ACHN (cell line): ENCODE measurements around the gene AVL9.
"Not testable (repeated sequence)": the region's sequence is repeated elsewhere in the genome, so short reads cannot be mapped to it uniquely, and the experiment has no call there.

ENCODE experiments used
- DNase-seq: peaks from one replicate; pipeline ENCODE4 v3.0.0-alpha.2; 2015
- in situ Hi-C: cut with HindIII; loops from 2 replicates; pipeline ENCODE4 v1.10.0; 2017; ENCODE audit warnings: low sequenced_read_pairs, low pct_ligation_motif_present, low pct_unique_long_range_greater_than_20kb

Gene AVL9

GRCh38 chr7:32490127-32490796 is 5.0 kb upstream of the AVL9 start, which contains the start of gene LSM5:
Gene LSM5, minus strand, starts transcription at chr7:32490380. Its CDS starts 15 bp downstream, at chr7:32490365.
- in situ Hi-C loops = no loop called here
- DNase-seq = peak; percentile 98

GRCh38 chr7:32494946-32495297 is 367 bp upstream of the AVL9 start:
- no peak for DNase-seq
- in situ Hi-C loops = no loop called here

GRCh38 chr7:32496052-32496813 is 944 bp downstream of the AVL9 start:
- no peak for DNase-seq
- in situ Hi-C loops = no loop called here

GRCh38 chr7:32499755-32500154 is 4.5 kb downstream of the AVL9 start:
- in situ Hi-C loops, DNase-seq: not testable (repeated sequence)

- in situ Hi-C loops, DNase-seq: not testable (repeated sequence)
These were observed 4.9 kb downstream of the AVL9 start for GRCh38 chr7:32500216-32500615.

GRCh38 chr7:32500922-32501341 is 5.6 kb downstream of the AVL9 start:
- in situ Hi-C loops = no loop called here
- DNase-seq = peak; percentile 31

- DNase-seq = peak; percentile 43
- in situ Hi-C loops = no loop called here
These were observed 6.2 kb downstream of the AVL9 start for GRCh38 chr7:32501522-32501921.

- in situ Hi-C loops = no loop called here
- DNase-seq = no peak
These were observed 7.4 kb downstream of the AVL9 start for GRCh38 chr7:32502728-32503127.

- in situ Hi-C loops = no loop called here
- DNase-seq = peak; percentile 98
These were observed 11.2 kb downstream of the AVL9 start for GRCh38 chr7:32506266-32507054.

- in situ Hi-C loops = no loop called here
These were observed 12.1 kb downstream of the AVL9 start for GRCh38 chr7:32507414-32507813.

GRCh38 chr7:32511791-32512190 is 16.5 kb downstream of the AVL9 start:
- in situ Hi-C loops = no loop called here

More at GRCh38 chr7:32507414-32507813, 12.1 kb downstream of the AVL9 start:
- no peak for DNase-seq

GRCh38 chr7:32513210-32513609 is 17.9 kb downstream of the AVL9 start:
- in situ Hi-C loops = no loop called here
- DNase-seq = no peak

More at GRCh38 chr7:32511791-32512190, 16.5 kb downstream of the AVL9 start:
- DNase-seq = no peak

- no peak for DNase-seq
- in situ Hi-C loops = no loop called here
These were observed 20.7 kb downstream of the AVL9 start for GRCh38 chr7:32515890-32516550.

- in situ Hi-C loops = no loop called here
- DNase-seq = no peak
These were observed 21.3 kb downstream of the AVL9 start for GRCh38 chr7:32516551-32517100.

- DNase-seq = peak; percentile 75
- in situ Hi-C loops = no loop called here
These were observed 23.3 kb downstream of the AVL9 start for GRCh38 chr7:32518534-32519140.

GRCh38 chr7:32519763-32520162 is 24.5 kb downstream of the AVL9 start:
- no peak for DNase-seq
- in situ Hi-C loops = no loop called here

- in situ Hi-C loops = no loop called here
These were observed 27.6 kb downstream of the AVL9 start for GRCh38 chr7:32522746-32523530.

More at GRCh38 chr7:32522746-32523530, 27.6 kb downstream of the AVL9 start:
- DNase-seq = no peak
